ENCODE data around the gene PLA2R1.
A peak's percentile ranks its signal among the peaks of the same experiment; 100 is the strongest.

The PLA2R1 gene

DNA sequence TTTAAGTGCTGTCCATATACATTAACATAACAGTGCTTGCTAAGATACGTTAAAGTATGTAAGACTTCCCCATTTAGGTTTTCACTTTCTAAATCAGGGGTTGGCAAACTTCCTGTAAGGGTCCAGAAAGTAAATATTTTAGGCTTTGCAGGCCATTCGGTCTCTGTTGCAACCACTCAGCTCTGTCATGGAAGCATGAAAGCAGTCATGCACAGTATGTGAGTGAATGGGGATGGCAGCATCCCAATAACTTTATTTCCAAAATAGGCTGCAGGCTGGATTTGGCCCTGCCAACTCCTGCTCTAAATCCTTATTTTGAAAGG is 128.7 kb downstream of the PLA2R1 start:
- Histone ChIP-seq H3K4me3 (ENCODE audit: insufficient read depth, low read length, poor library complexity, severe bottlenecking) (no peak overlapping the region), H3K9me3 (ENCODE audit: insufficient read depth, low read length) (no peaks in the 10 kb centered on the region), H3K4me2 (ENCODE audit: low read depth, low read length, poor library complexity, severe bottlenecking) (peak overlapping the region; percentile 37), H3F3A (ENCODE audit: insufficient read depth) (no peaks in the 10 kb centered on the region), H3K79me2 (ENCODE audit: insufficient read depth, low read length) (no peaks in the 10 kb centered on the region), H3K9ac (ENCODE audit: low read length) (no peak overlapping the region), H4K20me1 (ENCODE audit: low read depth, low read length) (no peaks in the 10 kb centered on the region), H3K36me3 (ENCODE audit: low read length) (no peaks in the 10 kb centered on the region), H3K27me3 (ENCODE audit: low read length) (no peaks in the 10 kb centered on the region), H3K9me2 (replicated peaks; ENCODE audit: insufficient read depth, low read length) (no peaks in the 10 kb centered on the region), H3K27ac (ENCODE audit: low read depth, low read length) (no peak overlapping the region), H2AFZ (ENCODE audit: low read depth, low read length, severe bottlenecking) (no peak overlapping the region)
- TF ChIP-seq EZH2phosphoT487 (conservative IDR thresholded peaks at IDR 0.05; ENCODE audit: low read length) = no peak
- TF ChIP-seq, protein P1, sequence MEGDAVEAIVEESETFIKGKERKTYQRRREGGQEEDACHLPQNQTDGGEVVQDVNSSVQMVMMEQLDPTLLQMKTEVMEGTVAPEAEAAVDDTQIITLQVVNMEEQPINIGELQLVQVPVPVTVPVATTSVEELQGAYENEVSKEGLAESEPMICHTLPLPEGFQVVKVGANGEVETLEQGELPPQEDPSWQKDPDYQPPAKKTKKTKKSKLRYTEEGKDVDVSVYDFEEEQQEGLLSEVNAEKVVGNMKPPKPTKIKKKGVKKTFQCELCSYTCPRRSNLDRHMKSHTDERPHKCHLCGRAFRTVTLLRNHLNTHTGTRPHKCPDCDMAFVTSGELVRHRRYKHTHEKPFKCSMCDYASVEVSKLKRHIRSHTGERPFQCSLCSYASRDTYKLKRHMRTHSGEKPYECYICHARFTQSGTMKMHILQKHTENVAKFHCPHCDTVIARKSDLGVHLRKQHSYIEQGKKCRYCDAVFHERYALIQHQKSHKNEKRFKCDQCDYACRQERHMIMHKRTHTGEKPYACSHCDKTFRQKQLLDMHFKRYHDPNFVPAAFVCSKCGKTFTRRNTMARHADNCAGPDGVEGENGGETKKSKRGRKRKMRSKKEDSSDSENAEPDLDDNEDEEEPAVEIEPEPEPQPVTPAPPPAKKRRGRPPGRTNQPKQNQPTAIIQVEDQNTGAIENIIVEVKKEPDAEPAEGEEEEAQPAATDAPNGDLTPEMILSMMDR (IDR thresholded peaks at IDR 0.05; ENCODE audit: insufficient read depth, low read length, poor library complexity, severe bottlenecking) = no peak

DNA sequence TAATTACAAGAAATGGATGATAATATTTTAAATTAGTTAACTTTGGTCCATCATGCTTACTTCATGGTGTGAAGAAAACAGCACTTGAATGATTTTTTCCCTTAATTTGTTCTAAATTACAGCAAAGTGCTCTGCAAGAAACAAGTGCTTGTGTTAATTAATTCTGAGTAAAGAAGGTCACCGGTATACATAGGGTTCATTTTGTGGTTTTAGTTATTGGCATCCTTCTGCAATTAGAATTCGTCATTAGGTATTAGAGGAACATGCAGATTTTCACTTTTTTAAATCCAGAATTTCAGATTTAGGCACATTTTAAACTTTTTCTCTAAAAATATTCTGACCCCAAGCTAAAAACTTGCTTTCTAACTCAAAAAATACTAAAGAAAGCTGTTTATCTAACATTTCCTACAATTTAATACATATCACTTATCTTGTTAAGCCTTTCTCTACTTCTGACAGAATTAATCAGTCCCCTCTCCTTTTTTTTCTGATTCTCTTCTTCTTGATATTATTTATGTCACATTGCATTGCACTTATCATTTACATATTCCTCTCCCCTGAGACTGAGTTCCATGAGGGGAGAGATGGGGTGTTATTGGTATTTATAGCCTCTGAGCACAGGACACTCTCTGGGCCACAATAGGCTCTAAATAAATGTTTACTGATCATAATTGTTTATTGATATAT is 129.2 kb downstream of the PLA2R1 start:
- Histone ChIP-seq H3K9ac (ENCODE audit: low read length) (no peak overlapping the region), H3K79me2 (ENCODE audit: insufficient read depth, low read length) (no peaks in the 10 kb centered on the region), H3K4me2 (ENCODE audit: low read depth, low read length, poor library complexity, severe bottlenecking) (peak overlapping the region; percentile 37), H3K27ac (ENCODE audit: low read depth, low read length) (no peak overlapping the region), H3K27me3 (ENCODE audit: low read length) (no peaks in the 10 kb centered on the region), H3K36me3 (ENCODE audit: low read length) (no peaks in the 10 kb centered on the region), H3K4me3 (ENCODE audit: insufficient read depth, low read length, poor library complexity, severe bottlenecking) (no peak overlapping the region), H2AFZ (ENCODE audit: low read depth, low read length, severe bottlenecking) (no peak overlapping the region), H4K20me1 (ENCODE audit: low read depth, low read length) (no peaks in the 10 kb centered on the region), H3F3A (ENCODE audit: insufficient read depth) (no peaks in the 10 kb centered on the region), H3K9me3 (ENCODE audit: insufficient read depth, low read length) (no peaks in the 10 kb centered on the region), H3K9me2 (replicated peaks; ENCODE audit: insufficient read depth, low read length) (no peaks in the 10 kb centered on the region)
- TF ChIP-seq EZH2phosphoT487 (conservative IDR thresholded peaks at IDR 0.05; ENCODE audit: low read length) = no peak
- TF ChIP-seq, protein P1 (IDR thresholded peaks at IDR 0.05; ENCODE audit: insufficient read depth, low read length, poor library complexity, severe bottlenecking) = no peak

DNA sequence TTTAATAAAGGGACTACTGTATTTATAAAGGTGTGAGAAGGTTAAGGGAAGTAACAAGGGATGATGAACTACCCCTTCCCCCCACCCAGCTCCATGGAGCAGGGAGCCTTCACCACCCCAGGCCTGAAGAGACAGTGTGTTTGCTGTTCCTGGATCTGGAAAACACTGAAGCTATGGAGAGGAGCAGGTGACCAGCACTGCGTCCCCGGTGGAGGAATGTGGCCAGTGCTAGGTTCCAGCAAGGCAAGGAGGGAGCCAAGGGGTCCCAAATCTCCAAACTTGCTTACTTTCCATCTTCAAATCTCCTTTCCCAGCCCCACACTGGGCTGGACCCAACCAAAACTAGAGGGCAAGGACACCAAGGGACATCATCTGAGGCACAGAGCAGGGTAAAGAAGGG is 135.7 kb downstream of the PLA2R1 start:
- Histone ChIP-seq H2AFZ (ENCODE audit: low read depth, low read length, severe bottlenecking) (no peak overlapping the region), H3K9me2 (replicated peaks; ENCODE audit: insufficient read depth, low read length) (no peaks in the 10 kb centered on the region), H3K27ac (ENCODE audit: low read depth, low read length) (no peak overlapping the region), H4K20me1 (ENCODE audit: low read depth, low read length) (no peaks in the 10 kb centered on the region), H3K27me3 (ENCODE audit: low read length) (no peaks in the 10 kb centered on the region), H3K9me3 (ENCODE audit: insufficient read depth, low read length) (no peaks in the 10 kb centered on the region), H3K36me3 (ENCODE audit: low read length) (no peaks in the 10 kb centered on the region), H3F3A (ENCODE audit: insufficient read depth) (no peaks in the 10 kb centered on the region), H3K9ac (ENCODE audit: low read length) (no peak overlapping the region), H3K79me2 (ENCODE audit: insufficient read depth, low read length) (no peaks in the 10 kb centered on the region), H3K4me2 (ENCODE audit: low read depth, low read length, poor library complexity, severe bottlenecking) (no peak overlapping the region), H3K4me3 (ENCODE audit: insufficient read depth, low read length, poor library complexity, severe bottlenecking) (no peak overlapping the region)
- TF ChIP-seq EZH2phosphoT487 (conservative IDR thresholded peaks at IDR 0.05; ENCODE audit: low read length) = no peak
- TF ChIP-seq, protein P1 (IDR thresholded peaks at IDR 0.05; ENCODE audit: insufficient read depth, low read length, poor library complexity, severe bottlenecking) = no peak
